HG02610 (cell line): Measurements from ENCODE around the gene HOXD3.

ENCODE experiments used
- ATAC-seq: cut with Tn5 transposase; IDR thresholded peaks from one replicate; pipeline ENCODE4 v1.9.1; 2021; ENCODE audit warnings: mild to moderate bottlenecking, moderate library complexity; ENCODE audit not compliant: unreplicated experiment

HOXD3 gene

DNA sequence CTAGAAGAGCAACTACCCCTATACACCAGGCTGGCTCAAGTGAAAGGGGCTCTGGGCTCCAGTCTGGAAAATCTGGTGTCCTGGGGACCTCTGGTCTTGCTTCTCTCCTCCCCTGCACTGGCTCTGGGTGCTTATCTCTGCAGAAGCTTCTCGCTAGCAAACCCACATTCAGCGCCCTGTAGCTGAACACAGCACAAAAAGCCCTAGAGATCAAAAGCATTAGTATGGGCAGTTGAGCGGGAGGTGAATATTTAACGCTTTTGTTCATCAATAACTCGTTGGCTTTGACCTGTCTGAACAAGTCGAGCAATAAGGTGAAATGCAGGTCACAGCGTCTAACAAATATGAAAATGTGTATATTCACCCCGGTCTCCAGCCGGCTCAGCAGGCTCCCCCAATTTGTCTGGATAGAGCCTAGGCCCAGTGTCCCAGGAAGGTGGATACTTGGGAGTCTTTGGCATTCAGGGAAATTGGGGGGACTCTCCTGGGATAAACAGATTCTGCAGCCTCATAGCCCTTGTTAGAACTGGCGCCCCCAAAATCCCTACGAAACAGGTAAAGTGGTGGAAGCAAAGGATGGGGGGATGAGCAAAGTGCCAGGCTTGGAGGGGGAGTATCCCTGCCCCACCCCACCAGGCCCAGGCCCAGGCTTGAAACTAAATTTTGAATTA, 8.2 kb upstream of the HOXD3 start:
- ATAC-seq: no peak

DNA sequence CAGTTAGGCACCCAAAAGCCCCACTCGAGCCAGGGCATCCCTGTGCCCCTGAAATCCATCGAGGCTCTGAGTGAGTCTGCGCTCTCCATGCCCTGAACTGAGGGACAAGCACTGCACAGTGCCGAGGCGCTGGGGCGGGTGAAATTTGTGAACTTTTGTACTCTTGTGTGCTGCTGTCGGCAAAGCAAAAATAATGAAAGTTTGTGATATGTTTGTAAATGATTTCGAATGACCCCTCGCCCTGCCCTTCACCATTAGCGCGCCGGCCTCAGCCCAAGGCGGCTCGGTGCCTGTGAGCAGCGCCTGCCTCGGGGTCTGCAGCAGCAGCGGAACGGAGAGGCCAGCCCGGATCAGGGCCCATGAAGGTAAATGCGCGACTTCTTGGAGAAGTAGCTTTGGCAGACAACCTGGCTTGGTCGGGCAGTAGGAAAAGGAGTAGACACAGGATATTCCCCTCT, 7.6 kb upstream of the HOXD3 start:
- ATAC-seq: no peak

DNA sequence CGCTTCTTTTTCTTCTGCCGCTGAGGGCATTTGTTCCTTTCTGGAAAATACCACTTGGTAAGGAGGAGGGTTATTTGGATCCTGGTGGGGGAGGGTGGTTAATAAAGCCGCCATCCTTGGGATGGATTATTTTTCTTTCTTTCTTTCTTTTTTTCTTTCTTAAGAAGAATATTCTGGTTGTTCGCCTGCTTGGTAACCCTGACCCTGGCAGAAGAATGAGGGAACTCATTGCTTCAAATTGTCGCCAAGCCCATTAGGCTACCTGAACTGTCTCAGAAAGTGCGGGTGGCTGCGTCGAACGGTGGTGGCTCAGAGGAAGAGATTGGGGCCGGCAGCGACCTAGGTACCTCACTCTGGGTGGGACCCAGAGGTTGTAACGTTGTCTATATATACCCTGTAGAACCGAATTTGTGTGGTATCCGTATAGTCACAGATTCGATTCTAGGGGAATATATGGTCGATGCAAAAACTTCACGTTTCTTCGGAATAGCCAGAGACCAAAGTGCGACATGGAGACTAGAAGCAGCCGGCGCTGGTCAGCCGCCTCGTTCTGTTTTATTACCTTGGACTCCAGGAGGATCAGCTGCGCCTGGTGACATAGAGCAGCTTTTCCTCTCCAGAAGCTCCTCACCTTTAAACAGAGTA, 7.0 kb upstream of the HOXD3 start:
- no peak for ATAC-seq

DNA sequence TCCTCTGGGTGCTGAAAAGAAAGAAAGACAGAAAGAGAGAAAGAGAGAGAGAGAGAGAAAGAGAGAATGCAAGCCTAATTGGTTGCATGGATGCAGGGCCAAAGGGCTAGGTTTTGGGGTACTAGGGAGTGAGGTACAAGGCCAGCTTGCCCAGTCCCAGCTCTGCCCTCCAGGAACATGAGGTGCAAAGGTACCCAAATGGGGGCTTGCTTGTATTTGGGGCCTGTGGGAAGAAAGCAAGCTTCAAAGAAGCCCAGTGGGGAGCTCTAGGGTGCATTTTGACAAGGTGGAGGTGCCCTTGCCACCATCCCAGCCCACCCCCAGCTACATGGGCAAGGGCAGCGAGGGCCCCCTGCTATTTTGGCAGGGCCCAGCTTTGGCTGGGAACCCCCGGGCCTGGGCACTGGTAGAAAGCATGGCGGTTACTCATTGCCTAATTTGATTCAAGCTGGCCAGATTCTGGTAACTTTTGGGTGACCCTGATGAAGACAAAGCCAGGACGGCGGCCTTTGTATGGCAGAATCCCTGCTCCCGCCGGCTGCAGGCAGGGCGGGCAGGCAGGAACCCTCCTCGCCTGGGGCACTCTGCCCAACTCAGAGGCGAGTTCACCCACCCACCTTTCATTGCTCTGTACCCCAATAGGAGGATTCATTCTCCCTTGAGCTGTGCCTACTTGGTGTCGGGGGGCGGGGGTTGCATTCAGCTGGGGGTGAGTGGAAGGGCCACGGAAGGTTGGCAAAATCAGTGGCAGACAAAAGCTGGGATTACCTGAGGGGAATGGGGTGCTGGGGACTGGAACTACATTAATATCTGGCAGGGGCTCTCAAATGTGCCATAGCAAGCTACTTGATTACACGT, 6.3 kb upstream of the HOXD3 start:
- ATAC-seq: no peak

DNA sequence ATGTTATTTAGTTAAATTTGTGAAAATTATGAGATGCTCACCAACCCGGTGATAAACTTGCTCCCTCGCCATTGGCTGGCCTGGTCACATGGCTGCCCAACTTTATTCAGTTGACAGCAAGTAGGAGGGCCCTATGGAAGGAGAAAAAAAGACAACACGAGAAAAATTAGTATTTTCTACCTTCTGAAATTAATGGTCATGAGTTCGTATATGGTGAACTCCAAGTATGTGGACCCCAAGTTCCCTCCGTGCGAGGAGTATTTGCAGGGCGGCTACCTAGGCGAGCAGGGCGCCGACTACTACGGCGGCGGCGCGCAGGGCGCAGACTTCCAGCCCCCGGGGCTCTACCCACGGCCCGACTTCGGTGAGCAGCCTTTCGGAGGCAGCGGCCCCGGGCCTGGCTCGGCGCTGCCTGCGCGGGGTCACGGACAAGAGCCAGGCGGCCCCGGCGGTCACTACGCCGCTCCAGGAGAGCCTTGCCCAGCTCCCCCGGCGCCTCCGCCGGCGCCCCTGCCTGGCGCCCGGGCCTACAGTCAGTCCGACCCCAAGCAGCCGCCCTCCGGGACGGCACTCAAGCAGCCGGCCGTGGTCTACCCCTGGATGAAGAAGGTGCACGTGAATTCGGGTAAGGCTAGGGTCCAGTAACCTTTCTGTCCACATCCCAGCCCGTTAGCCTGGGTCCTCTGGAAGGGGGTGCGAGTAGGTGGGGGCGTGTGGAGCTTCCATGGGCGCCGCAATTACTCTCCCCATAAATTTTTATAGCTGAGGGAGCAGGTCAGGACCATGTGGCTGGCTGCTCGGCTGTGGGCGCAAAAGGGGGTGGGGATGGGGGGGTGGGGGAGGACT, 5.4 kb upstream of the HOXD3 start, which contains the start of gene HOXD4:
Gene HOXD4 (plus strand): TSS at position 109 of the 846 bp plus-strand sequence. CDS start 84 bp downstream, at position 193.
- ATAC-seq: no peak

DNA sequence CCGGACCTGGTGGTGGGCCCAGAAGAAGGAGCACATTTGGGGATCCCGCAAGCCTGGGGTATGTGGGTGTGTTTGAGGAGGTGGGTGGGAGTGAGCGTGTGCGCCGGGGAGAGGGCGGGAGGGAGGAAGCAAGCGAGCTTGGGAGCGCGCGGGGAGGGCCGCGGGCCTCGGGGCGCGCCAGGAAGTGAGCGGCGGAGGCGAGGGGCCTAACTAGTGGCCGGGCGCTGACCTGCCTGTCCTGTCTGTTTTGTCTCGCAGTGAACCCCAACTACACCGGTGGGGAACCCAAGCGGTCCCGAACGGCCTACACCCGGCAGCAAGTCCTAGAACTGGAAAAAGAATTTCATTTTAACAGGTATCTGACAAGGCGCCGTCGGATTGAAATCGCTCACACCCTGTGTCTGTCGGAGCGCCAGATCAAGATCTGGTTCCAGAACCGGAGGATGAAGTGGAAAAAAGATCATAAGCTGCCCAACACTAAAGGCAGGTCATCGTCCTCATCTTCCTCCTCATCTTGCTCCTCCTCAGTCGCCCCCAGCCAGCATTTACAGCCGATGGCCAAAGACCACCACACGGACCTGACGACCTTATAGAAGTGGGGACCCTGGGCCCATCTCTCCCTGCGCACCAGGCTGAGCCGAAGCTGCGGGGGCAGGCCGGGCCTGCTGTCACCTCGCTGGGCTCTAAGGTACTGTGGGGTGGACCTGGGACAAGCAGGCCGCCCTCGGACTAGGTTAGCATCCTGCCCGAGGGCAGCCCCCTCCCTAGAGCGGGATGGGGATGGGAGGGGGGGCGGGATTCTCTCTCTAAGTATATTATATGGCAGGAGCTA, 4.5 kb upstream of the HOXD3 start:
- ATAC-seq: no peak

DNA sequence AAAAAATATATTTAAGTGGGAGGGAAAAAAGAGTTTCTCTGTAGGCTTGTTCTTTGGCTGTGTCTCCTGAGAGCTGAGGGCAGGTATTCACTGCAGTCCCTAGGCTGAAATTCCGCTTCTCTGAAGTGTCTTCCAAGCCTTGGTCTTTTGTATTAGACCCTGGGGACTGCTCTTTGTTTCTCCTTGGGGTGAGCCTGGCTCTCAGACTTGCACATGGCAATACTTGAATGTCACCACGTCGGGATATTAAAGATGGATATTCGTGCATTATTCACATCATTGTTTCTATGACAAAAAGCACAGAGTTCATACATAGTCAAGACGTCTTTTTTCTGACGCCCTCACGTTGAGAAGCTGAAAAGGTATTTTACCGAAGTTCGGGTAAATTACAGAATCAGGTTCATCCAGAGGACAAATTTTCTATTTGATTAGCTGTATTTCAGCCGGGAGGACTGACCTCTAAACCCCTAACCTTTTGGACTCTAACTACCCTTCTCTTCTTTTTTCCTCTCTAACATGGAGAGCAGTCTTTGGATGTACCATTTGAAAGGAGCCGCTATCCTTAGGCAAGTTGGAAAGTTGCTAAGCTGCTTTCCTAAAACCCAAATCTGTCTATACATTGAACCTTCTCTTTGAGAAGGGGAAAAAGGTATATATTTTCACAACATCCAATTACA, 2.4 kb upstream of the HOXD3 start:
- ATAC-seq: no peak

DNA sequence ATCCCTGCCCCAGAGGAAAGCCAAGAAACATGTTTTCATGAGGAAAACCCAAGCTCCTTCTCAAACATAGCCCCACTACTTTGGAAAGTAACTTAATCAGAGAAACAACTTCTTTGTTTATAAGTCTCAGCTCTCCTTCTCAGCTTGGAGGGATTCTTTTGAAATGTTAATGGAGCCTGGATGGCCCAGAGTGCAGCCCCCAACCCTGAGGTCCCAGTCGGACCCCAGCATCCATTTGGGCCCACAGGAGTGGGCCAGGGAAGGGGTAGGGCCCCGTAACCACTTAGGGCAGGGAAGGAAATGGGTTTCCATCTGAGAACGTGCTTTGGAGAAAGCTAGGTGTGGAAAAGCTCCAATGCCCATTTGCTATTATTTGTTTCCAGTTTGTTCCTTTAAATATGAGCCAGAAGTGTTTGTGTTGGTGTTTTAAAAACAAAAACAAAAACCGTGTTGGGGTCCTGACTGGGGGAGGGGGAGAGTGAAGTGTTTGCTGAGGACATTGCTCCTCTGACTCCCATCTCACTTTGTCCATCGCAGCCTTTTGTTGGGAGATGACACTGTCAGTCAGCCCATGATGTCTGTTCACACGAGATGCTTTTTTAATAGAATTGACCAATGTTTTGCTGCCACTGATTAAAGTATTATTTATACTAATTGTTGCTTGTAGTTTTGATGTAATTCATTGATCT, 1.6 kb upstream of the HOXD3 start:
- no peak for ATAC-seq

DNA sequence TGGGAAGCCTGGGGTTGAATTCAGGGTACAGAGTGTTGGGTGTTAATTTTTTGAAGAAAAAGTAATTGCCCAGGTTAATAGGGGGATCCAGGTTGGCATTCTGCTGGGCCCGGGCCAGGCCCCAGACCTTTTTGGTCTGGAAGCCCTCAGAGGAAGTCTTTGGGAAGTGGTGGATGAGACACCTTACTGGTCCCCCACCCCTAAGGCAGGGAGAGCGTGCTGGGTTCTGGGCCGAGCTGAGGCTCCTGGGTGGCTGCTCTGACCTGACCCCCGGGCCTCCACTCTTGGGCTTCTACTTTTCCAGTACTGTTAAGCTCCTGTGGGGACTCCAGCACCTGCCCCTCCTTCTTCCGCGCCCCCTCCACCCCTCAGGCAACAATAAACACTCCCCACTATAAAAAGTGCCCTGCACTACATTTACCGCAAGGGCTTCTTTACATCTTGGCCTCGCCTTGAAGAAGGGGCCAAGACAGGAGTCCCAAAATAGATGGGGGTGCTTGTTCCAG, 753 bp upstream of the HOXD3 start:
- ATAC-seq: no peak

DNA sequence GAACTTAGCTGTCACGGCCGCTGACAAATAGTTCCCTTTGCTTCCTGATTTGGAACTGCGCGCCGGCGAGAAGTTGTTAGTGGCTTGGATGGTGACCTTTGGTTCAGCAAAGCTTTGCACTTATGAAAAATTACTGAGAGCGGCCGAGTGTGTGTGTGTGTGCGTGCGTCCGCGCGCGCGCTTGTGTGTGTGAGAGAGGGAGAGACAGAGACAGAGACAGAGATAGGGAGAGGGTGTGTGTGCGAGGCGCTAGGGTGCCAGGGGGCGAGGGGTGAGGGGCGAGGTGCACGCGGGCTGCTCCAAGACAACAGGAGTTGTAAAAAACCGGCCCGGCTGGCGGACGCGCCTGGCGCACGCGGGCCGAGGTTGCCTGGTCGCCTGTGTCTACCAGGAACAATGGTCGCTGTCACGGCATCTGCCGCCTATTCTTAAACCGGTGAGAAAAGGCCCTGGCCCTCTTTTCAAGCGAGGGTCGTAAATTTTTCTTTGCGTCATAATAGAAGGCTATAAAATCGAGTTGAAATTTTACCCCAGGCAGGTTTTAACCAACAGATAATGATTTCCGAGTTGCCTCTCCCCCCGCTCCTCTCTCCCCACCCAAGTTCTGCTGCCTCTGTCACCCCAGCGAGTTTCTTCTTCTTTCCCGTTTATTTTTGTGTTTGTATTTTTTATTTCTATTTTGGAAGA, 535 bp downstream of the HOXD3 start:
- ATAC-seq: no peak

DNA sequence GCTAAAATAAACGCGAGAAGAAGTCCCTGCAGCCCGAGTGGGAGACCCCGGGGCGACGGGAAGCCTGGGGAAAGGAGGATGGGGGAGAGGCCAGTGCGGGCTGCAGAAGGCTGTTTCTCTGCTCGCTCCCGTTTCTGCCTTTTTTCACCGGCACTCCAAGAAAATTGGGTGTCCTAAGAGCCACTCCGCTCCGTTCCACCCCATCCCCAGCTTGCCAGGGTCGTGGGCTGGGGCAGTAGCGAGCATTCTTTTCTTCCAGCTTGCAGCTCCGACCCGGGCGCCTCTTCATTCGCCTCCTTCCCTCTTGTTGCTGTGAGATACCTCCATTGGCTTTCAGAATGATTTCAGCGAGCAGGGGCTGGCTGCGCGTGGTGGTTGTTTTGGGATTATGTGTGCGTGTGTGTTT, 1.1 kb downstream of the HOXD3 start:
- ATAC-seq: no peak

DNA sequence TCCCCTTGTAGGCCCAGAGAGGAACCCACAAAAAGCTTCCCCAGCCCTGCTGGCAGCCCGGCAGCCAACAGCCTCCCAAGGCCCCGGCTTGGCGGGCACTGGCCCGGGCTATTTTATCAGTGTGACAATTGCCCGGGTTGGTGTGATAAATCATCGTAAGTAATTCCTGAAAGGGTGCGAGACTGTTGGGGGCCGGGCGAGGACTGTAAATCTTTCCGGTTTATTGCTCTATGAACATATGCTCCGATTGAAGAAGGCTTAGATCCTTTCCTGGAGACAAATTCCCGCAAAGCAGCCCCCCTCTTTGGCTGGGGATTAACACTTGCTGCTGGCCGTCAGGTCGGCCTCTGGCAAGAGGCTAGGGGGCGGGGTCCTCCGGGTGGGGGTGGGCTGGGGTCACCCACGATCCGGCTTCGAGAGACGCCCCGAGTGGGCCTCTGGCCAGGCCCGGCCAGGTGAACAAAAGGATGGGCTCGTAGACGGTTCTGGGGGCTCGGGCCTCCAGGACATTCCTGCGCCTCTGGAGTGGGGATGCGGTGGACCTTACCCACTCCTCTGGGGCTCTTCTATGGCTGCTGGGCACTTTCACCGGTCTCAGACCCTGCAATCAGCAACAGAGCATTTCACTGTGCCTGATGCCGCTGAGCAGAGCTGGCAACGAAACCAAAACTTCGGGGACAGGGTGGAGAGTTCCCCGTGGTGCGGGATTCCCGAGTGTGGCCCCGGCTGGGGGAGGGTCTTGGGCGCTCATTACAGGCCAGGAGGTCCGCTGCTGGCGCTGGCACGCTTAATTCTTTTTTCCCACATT, 2.0 kb downstream of the HOXD3 start:
- ATAC-seq: no peak

DNA sequence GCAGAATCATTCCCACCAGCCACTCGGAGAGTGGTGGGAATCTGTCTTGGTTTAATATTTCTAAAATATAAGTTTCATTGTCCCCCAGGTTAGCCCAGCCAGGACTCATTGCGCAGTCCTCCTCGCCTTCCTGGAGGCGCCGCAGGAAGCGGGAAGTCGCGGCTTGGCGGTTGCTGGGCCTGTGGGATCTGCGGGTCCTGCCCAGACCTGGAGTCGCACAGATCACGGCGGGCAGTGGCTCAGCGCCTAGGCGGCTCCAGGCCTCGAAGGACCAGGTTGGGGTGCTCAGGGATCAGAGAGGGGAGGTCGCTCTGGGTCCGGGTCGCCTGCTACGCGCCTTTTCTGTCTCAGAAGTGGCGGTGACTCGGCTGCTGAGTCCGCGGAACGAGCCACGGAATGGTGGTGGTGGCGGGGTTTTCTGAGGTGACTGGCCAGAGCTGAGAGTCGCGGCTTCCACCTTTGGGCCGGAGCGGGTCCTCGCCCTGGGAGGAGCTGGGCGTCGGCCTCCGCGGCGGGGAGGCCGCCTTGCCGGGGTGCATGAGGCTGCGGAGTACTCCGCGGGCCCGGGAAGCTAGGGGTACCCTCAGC, 2.6 kb downstream of the HOXD3 start:
- no peak for ATAC-seq

DNA sequence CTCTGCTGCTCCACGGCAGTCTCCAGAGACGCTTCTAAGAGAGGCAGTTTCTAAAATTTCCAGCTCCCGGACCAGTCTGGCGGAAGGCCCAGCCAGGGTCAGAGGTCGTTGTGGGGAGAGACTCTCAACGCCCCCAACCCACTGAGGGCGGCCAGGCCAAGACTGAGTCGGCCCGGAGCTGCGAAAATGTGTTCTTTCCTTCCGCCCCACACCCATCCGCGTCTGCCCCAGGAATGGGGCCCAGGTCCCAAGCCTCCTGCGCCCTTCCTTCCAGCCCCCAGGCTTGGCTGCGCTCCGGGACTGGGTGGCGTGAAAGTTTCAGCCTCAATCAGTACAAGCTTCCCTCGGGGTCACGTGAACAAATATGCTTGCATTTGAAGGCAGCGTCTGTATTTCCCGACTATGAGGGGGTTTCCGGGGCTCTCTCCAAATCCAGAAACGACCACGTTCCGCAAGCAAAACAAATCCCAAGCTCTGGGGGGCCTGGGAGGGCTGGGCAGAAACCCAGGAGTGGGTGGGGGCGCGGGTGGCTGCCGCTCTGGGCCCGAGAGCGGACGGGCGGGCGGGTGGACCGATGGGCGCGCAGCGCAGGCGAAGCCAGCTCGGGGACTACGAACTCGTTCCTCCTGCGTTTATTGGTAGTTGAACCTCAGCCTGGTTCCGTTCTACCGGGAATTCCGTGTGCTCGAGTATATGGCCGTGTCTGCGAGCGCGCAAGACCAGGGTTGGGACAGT, 3.3 kb downstream of the HOXD3 start:
- ATAC-seq: no peak

DNA sequence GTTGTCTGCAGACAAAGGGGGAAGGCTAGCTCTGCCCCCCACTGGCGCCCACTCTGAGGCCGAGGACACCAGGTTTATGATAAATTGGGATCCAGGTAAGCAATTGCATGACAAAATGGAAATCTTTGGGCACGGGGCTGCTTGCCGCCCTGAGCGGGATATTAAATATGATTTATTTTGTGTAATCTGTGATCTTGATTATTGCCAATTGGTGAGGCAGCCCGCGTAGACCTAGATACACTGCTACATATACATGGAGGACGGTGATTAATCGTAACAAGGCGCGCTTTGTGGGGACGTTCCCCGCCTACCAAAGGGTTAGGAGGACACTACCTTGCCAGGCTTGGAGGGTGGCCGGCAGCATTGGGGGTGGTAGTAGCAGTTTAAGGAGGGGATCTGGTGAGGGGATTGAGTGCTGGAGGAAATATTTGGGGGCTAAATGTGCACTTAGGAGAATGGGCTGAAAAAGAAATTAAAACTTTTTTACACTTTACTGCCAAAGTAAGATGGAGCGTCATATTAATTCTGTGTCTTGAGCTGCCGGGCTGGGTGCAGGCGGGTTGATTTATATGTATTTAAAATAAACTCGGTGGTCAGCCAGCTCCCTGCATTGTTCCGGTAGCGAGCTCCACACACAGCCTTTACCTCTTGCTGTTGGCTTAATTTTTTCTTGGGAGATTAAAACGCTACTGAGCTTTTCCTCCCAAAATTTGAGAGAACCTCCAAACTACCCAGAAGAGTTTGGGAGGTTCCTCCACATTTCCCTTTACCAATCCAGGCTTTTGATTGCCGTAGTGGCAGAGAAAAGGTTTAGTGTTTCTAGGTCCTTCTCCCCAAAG, 4.1 kb downstream of the HOXD3 start:
- no peak for ATAC-seq
